ENCODE results near the gene DPYD.

GRCh38 chr1:97505816-97506215 lies 415.0 kb downstream of the DPYD start:
- TF ChIP-seq, protein P1, sequence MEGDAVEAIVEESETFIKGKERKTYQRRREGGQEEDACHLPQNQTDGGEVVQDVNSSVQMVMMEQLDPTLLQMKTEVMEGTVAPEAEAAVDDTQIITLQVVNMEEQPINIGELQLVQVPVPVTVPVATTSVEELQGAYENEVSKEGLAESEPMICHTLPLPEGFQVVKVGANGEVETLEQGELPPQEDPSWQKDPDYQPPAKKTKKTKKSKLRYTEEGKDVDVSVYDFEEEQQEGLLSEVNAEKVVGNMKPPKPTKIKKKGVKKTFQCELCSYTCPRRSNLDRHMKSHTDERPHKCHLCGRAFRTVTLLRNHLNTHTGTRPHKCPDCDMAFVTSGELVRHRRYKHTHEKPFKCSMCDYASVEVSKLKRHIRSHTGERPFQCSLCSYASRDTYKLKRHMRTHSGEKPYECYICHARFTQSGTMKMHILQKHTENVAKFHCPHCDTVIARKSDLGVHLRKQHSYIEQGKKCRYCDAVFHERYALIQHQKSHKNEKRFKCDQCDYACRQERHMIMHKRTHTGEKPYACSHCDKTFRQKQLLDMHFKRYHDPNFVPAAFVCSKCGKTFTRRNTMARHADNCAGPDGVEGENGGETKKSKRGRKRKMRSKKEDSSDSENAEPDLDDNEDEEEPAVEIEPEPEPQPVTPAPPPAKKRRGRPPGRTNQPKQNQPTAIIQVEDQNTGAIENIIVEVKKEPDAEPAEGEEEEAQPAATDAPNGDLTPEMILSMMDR (IDR thresholded peaks at IDR 0.05; ENCODE audit: insufficient read depth, low read depth, low read length) = no peak
- TF ChIP-seq EZH2 (IDR thresholded peaks at IDR 0.05; ENCODE audit: insufficient read depth, low read length) = no peak

All from astrocyte (in vitro differentiated cells and primary cell).